HepG2 (cell line): ENCODE results near the gene PPAT. TPM values are rescaled to one million over a fixed set of nuclear protein-coding genes. Genes with fewer than 3 reads are reported as not detected.

Source experiments
- ATAC-seq: fragments of 200-7000 bp; cut with Tn5 transposase; 3 replicates; pipeline ENCODE4 v1.9.1; 2020; ENCODE audit warnings: mild to moderate bottlenecking, moderate library complexity
- BruUV-seq: library from RNA; stranded (reverse); fragments of 400-500 nt; replicated peaks from 2 replicates; lab custom pipeline; 2021; lab: Mats Ljungman, UMichigan
- CTCF ChIA-PET: fragments of 300-600 bp; formaldehyde crosslinking; extraction: SDS; loops from one replicate; lab custom pipeline; 2021; ENCODE audit warnings: low total read pairs, inconsistent platforms, low intra/inter-chr PET ratio; lab: Yijun Ruan, JAX
- POLR2A ChIA-PET: fragments of 350-600 bp; sonication (Branson Sonifier 250); formaldehyde crosslinking; loops from one replicate; lab custom pipeline; 2020; ENCODE audit warnings: antibody characterized with exemption, inconsistent platforms; lab: Yijun Ruan, JAX
- DNase-seq: peaks from one replicate; pipeline ENCODE4 v3.0.0-alpha.2; 2015; ENCODE audit warnings: low spot score
- FAIRE-seq: peaks from 3 replicates; lab custom pipeline; 2011; peaks lifted over from hg19 to GRCh38; lab: Jason Lieb, UNC
- H2AFZ ChIP-seq: one replicate; pipeline ENCODE4 v1.6.1; 2011; ENCODE audit warnings: low read length, inconsistent platforms
- H3K27ac ChIP-seq: fragments of 300-600 bp; 3 replicates; pipeline ENCODE4 v1.8.0; 2011; ENCODE audit warnings: mixed run types, mild to moderate bottlenecking, mixed read lengths, low read length, inconsistent platforms; ENCODE audit not compliant: insufficient read depth; ENCODE audit errors: extremely low read length
- H3K27me3 ChIP-seq, 2 experiments: fragments of 200-600 bp in 1 of 2; 2 replicates in 1 of 2; 3 replicates in 1 of 2; pipeline versions ENCODE4 v1.6.0 to v1.8.0; 2011; ENCODE audit warnings: low read length in 2 of 2, mild to moderate bottlenecking in 2 of 2, moderate library complexity in 2 of 2, inconsistent platforms in 1 of 2; ENCODE audit not compliant: insufficient read depth in 2 of 2, control insufficient read depth in 1 of 2
- H3K36me3 ChIP-seq, 2 experiments: fragments of 200-600 bp in 1 of 2; replicated peaks in 1 of 2; 2 replicates in 1 of 2; 3 replicates in 1 of 2; pipeline versions ENCODE4 v1.5.1 to v1.8.0; 2011; ENCODE audit warnings: low read length in 2 of 2, inconsistent platforms in 1 of 2; ENCODE audit not compliant: insufficient read depth in 2 of 2, control insufficient read depth in 1 of 2
- H3K4me1 ChIP-seq: 2 replicates; pipeline ENCODE4 v1.5.1; 2012; ENCODE audit warnings: low read length, inconsistent platforms; ENCODE audit not compliant: insufficient read depth
- H3K4me2 ChIP-seq: 2 replicates; pipeline ENCODE4 v1.6.0; 2011; ENCODE audit warnings: low read depth, low read length, inconsistent platforms
- H3K4me3 ChIP-seq, 3 experiments: fragments of 200-600 bp in 1 of 3; sonication (generic), shearing (Covaris generic) in 1 of 3; replicated peaks in 1 of 3; 2 replicates each; pipeline ENCODE4 v1.5.1; 2011 to 2016; ENCODE audit warnings: low read length in 3 of 3, inconsistent platforms in 2 of 3, low read depth in 2 of 3, mild to moderate bottlenecking in 2 of 3, control low read depth in 1 of 3, mixed read lengths in 1 of 3; ENCODE audit not compliant: insufficient read depth in 1 of 3
- H3K79me2 ChIP-seq: one replicate; pipeline ENCODE4 v1.6.1; 2011; ENCODE audit warnings: low read length, inconsistent platforms; ENCODE audit not compliant: insufficient read depth
- H3K9ac ChIP-seq: 2 replicates; pipeline ENCODE4 v1.6.0; 2011; ENCODE audit warnings: mild to moderate bottlenecking, low read depth, low read length, inconsistent platforms; ENCODE audit not compliant: insufficient read depth
- H3K9me3 ChIP-seq: 2 replicates; pipeline ENCODE4 v1.5.1; 2012; ENCODE audit warnings: mild to moderate bottlenecking, low read length
- H4K20me1 ChIP-seq: 2 replicates; pipeline ENCODE4 v1.6.0; 2011; ENCODE audit warnings: inconsistent platforms, mild to moderate bottlenecking, low read length, moderate library complexity; ENCODE audit not compliant: insufficient read depth
- CHD2 ChIP-seq: IDR thresholded peaks from 2 replicates; pipeline ENCODE4 v1.6.1; 2011; ENCODE audit warnings: low read depth, low read length, improper control_type of control experiment
- KAT7 ChIP-seq: IDR thresholded peaks from 2 replicates; pipeline ENCODE4 v1.6.1; 2018; ENCODE audit warnings: borderline replicate concordance, missing compliant biosample characterization
- KDM3A ChIP-seq: IDR thresholded peaks from 2 replicates; pipeline ENCODE4 v1.6.1; 2018; ENCODE audit warnings: low read depth, missing compliant biosample characterization
- ZC3H4 ChIP-seq: sonication (generic); formaldehyde crosslinking; IDR thresholded peaks from 2 replicates; pipeline ENCODE4 v1.4.0; 2020; ENCODE audit warnings: missing genetic modification reagents, borderline replicate concordance
- ZIK1 ChIP-seq: sonication (generic); formaldehyde crosslinking; IDR thresholded peaks from 2 replicates; pipeline ENCODE4 v1.5.0; 2020; ENCODE audit warnings: mild to moderate bottlenecking, low read depth, missing genetic modification reagents, borderline replicate concordance
- ZNF629 ChIP-seq: sonication (generic); formaldehyde crosslinking; conservative IDR thresholded peaks from 2 replicates; pipeline ENCODE4 v1.5.0; 2020; ENCODE audit warnings: missing genetic modification reagents
- WGBS: methylation state at CpG from one replicate; pipeline ENCODE4 v1.1.6; 2017; ENCODE audit warnings: low lambda C conversion rate; 5-methylcytosine and 5-hydroxymethylcytosine counted together
- in situ Hi-C: cut with HindIII; loops from 2 replicates; pipeline ENCODE4 v1.10.0; 2017; ENCODE audit warnings: low pct_unique_long_range_greater_than_20kb; ENCODE audit not compliant: extremely low pct_ligation_motif_present
- intact Hi-C: fragments of 100-400 bp; cut with micrococcal nuclease; formaldehyde crosslinking; loops from one replicate; pipeline ENCODE4 v1.10.0; 2022; ENCODE audit not compliant: unreplicated experiment
- polyA plus RNA-seq, 8 experiments: library from polyadenylated mRNA; depleted of rRNA in 3 of 8; stranded (reverse) in 7 of 8; unstranded in 1 of 8; fragments of >200 nt; fragmentation: Illumina TruSeq in 4 of 8; extraction: Trizol in 4 of 8; gene quantifications; 2 replicates each; pipeline versions ENCODE4 v1.2.1 to v1.2.3, GENCODE V29; 2011 to 2016; ENCODE audit warnings: low read depth in 4 of 8, missing spikeins in 1 of 8, mixed read lengths in 1 of 8; ENCODE audit not compliant: insufficient read depth in 1 of 8
- total RNA-seq, 5 experiments: library from RNA; depleted of rRNA; stranded (reverse); fragments of >200 nt; fragmentation: Illumina TruSeq; extraction: Trizol; gene quantifications; 2 replicates each; pipeline ENCODE4 v1.2.3, GENCODE V29; 2016; ENCODE audit warnings: low read depth in 1 of 5
- TF ChIP-seq, protein P1 (sequence below): sonication (generic); formaldehyde crosslinking; IDR thresholded peaks from 2 replicates; pipeline ENCODE4 v1.8.1; 2022; ENCODE audit warnings: mild to moderate bottlenecking, missing genetic modification reagents

PPAT gene
- total and polyA plus RNA-seq, 2 of the 13 experiments (the other 11 are each of a cell fraction or from before 2014, with no cell fraction given) = 16.9 to 62.6 TPM

DNA sequence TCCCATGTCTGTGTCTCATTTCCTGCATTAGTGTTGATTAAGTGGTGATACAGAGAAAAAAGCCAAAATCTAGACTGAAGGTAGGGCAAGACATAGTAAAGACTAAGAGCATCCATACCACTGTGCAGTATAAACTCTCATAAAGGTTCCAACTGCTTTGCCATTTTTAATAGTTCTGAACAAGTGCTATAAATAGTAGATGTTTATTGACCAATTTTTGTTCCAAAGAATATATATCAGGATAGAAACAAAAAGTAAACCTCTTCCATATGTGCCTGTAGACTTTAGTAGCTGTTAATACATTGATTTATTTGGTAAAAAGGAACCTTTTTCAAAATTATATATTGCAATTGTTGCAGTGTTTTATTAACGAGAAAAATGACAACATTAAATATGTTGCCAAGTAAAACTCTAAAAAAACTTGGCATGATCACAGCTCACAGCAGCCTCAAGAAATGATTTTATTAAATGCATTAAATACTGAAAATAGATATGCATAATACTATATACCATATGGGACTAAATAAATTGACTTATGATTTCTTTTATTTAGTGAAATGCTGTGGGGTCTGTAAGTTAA lies 25.8 kb downstream of the PPAT start (continued):
- no peak for TF ChIP-seq KDM3A (CRISPR knock-in tag)
- no peak for TF ChIP-seq ZC3H4
- TF ChIP-seq ZIK1 (CRISPR knock-in tag) = no peak
- TF ChIP-seq, protein P1, sequence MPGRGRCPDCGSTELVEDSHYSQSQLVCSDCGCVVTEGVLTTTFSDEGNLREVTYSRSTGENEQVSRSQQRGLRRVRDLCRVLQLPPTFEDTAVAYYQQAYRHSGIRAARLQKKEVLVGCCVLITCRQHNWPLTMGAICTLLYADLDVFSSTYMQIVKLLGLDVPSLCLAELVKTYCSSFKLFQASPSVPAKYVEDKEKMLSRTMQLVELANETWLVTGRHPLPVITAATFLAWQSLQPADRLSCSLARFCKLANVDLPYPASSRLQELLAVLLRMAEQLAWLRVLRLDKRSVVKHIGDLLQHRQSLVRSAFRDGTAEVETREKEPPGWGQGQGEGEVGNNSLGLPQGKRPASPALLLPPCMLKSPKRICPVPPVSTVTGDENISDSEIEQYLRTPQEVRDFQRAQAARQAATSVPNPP (CRISPR knock-in tag) = no peak
- TF ChIP-seq, all 625 proteins: peak for 0

DNA sequence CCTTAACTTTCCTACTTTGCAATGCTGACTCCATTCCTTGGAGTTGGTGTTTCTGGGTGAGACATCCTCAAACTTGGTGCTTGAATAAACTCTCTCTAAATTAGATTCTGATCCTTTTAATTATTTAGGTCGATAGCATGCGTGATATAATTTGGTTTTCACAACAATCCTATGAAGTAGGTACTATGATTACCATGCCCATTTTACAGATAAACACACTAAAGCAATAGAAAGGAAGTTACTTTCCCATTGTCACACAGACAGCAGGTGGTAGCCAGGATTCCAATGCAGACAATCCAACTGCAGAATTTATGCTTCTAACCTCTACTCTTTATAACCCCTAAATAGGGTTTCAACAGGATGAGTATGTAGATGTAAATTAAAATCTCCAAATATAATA lies 26.4 kb downstream of the PPAT start:
- Histone ChIP-seq H4K20me1 (no peaks in the 10 kb centered on the region), H3K4me1 (peaks cover 24% of the 10 kb centered on the region), H3K79me2 (peaks cover 56% of the 10 kb centered on the region), H3K4me2 (no peak overlapping the region), H3K9ac (no peak overlapping the region), H2AFZ (no peak overlapping the region), H3K27me3 (no peaks in the 10 kb centered on the region), H3K9me3 (no peaks in the 10 kb centered on the region), H3K36me3 (peaks cover 9 to 36% of the 10 kb centered on the region in 2 experiments), H3K27ac (no peak overlapping the region), H3K4me3 (no peak overlapping the region)
- TF ChIP-seq KAT7 = no peak
- TF ChIP-seq ZNF629 = peak; percentile 53
- TF ChIP-seq CHD2 = no peak
- FAIRE-seq (no peak), DNase-seq (no peak), ATAC-seq (no peak)
- ChIA-PET CTCF (no interaction called here), POLR2A (no interaction called here)
- intact Hi-C loops = no loop called here
- WGBS = 98% methylated on average over 2 of the region's 2 CpGs
- BruUV-seq = no TSS peak
- in situ Hi-C loops = no loop called here
